Dedifferentiated amniotic fluid mesenchymal stem cell (primary cell): Measurements from ENCODE around the gene NECTIN1.

ENCODE experiments used
- DNase-seq: peaks from one replicate; pipeline ENCODE4 v3.0.0-alpha.2; 2016; ENCODE audit errors: extremely low spot score

Gene NECTIN1

GRCh38 chr11:119694334-119694733 lies 34.7 kb downstream of the NECTIN1 start:
- DNase-seq: no peak

GRCh38 chr11:119693253-119693815 lies 35.7 kb downstream of the NECTIN1 start:
- no peak for DNase-seq

GRCh38 chr11:119692540-119692820 lies 36.5 kb downstream of the NECTIN1 start:
- DNase-seq: no peak

- no peak for DNase-seq
Measured at GRCh38 chr11:119691701-119692539, 37.1 kb downstream of the NECTIN1 start.

GRCh38 chr11:119691020-119691666 lies 37.9 kb downstream of the NECTIN1 start:
- DNase-seq: no peak

- DNase-seq: no peak
Measured at GRCh38 chr11:119689302-119689701, 39.7 kb downstream of the NECTIN1 start.

- no peak for DNase-seq
Measured at GRCh38 chr11:119688356-119688755, 40.6 kb downstream of the NECTIN1 start.

- DNase-seq: no peak
Measured at GRCh38 chr11:119687373-119688046, 41.5 kb downstream of the NECTIN1 start.

- DNase-seq: no peak
Measured at GRCh38 chr11:119686177-119686882, 42.7 kb downstream of the NECTIN1 start.

GRCh38 chr11:119685111-119685746 lies 43.8 kb downstream of the NECTIN1 start:
- DNase-seq: no peak

- no peak for DNase-seq
Measured at GRCh38 chr11:119684361-119685110, 44.5 kb downstream of the NECTIN1 start.

- DNase-seq: no peak
Measured at GRCh38 chr11:119683783-119684182, 45.2 kb downstream of the NECTIN1 start.

- no peak for DNase-seq
Measured at GRCh38 chr11:119681361-119681910, 47.6 kb downstream of the NECTIN1 start.

- DNase-seq: no peak
Measured at GRCh38 chr11:119680541-119681360, 48.2 kb downstream of the NECTIN1 start.

- no peak for DNase-seq
Measured at GRCh38 chr11:119679346-119679745, 49.7 kb downstream of the NECTIN1 start.

- no peak for DNase-seq
Measured at GRCh38 chr11:119678351-119678750, 50.6 kb downstream of the NECTIN1 start.

GRCh38 chr11:119677840-119678239 lies 51.2 kb downstream of the NECTIN1 start:
- DNase-seq: no peak

- no peak for DNase-seq
Measured at GRCh38 chr11:119676461-119677020, 52.5 kb downstream of the NECTIN1 start.

- no peak for DNase-seq
Measured at GRCh38 chr11:119673759-119674336, 55.2 kb downstream of the NECTIN1 start.
